ENCODE data around the gene RPH3AL.

- no peak for TF ChIP-seq POLR2AphosphoS5 (IDR thresholded peaks at IDR 0.05; ENCODE audit: low read depth, low read length)
- no peak for TF ChIP-seq POLR2A (IDR thresholded peaks at IDR 0.05; ENCODE audit: low read depth, low read length)
Observed at GRCh38 chr17:171871-172270, 180.7 kb downstream of the RPH3AL start.

All from GM12892 (cell line).